H1 (cell line): ENCODE data around the gene FOXF1.

Experiments used
- EP300 ChIP-seq, 2 experiments: IDR thresholded peaks; 1 replicate in 1 of 2; 2 replicates in 1 of 2; pipeline ENCODE4 v1.6.1; 2011 to 2012; ENCODE audit warnings: low read depth in 2 of 2, low read length in 2 of 2, mild to moderate bottlenecking in 2 of 2, borderline replicate concordance in 1 of 2, inconsistent platforms in 1 of 2, moderate library complexity in 1 of 2
- EZH2 ChIP-seq: fragments of 200-600 bp; sonication (generic); IDR thresholded peaks from 2 replicates; pipeline ENCODE4 v1.7.1; 2012; ENCODE audit warnings: low read depth, mild to moderate bottlenecking, moderate library complexity, low read length, inconsistent platforms; ENCODE audit not compliant: severe bottlenecking
- FOSL1 ChIP-seq: IDR thresholded peaks from 2 replicates; pipeline ENCODE4 v1.6.1; 2011; ENCODE audit warnings: mild to moderate bottlenecking, low read depth, low read length, moderate library complexity; ENCODE audit not compliant: insufficient read depth
- GTF2F1 ChIP-seq: IDR thresholded peaks from 2 replicates; pipeline ENCODE4 v1.6.1; 2012; ENCODE audit warnings: low read depth, low read length, improper control_type of control experiment, borderline replicate concordance
- JUN ChIP-seq: IDR thresholded peaks from 2 replicates; pipeline ENCODE4 v1.6.1; 2011; ENCODE audit warnings: low read depth, mild to moderate bottlenecking, improper control_type of control experiment, low read length
- JUND ChIP-seq: IDR thresholded peaks from 2 replicates; pipeline ENCODE4 v1.6.1; 2011; ENCODE audit warnings: mild to moderate bottlenecking, improper control_type of control experiment, low read length
- KDM5A ChIP-seq: fragments of 200-600 bp; IDR thresholded peaks from 2 replicates; pipeline ENCODE4 v1.7.1; 2012; ENCODE audit warnings: mild to moderate bottlenecking, low read length, inconsistent platforms, mixed read lengths
- POLR2A ChIP-seq, 2 experiments: IDR thresholded peaks; 1 replicate in 1 of 2; 2 replicates in 1 of 2; pipeline ENCODE4 v1.6.1; 2011; ENCODE audit warnings: low read depth in 2 of 2, low read length in 2 of 2, mild to moderate bottlenecking in 2 of 2; ENCODE audit errors: control extremely low read depth in 1 of 2
- RNF2 ChIP-seq: fragments of 200-900, 300-1000 bp; sonication (generic); IDR thresholded peaks from 2 replicates; pipeline ENCODE4 v1.7.1; 2016; ENCODE audit warnings: borderline replicate concordance, low read depth, mild to moderate bottlenecking, antibody characterized with exemption, low read length; ENCODE audit not compliant: poor library complexity, severe bottlenecking; ENCODE audit errors: missing control alignments
- SIN3A ChIP-seq, 2 experiments: IDR thresholded peaks in 1 of 2; conservative IDR thresholded peaks in 1 of 2; 2 replicates each; pipeline ENCODE4 v1.6.1; 2011 to 2012; ENCODE audit warnings: low read length in 2 of 2, improper control_type of control experiment in 1 of 2, low read depth in 1 of 2, mild to moderate bottlenecking in 1 of 2
- TAF1 ChIP-seq: IDR thresholded peaks from 2 replicates; pipeline ENCODE4 v1.6.1; 2011; ENCODE audit warnings: mild to moderate bottlenecking, low read depth, low read length
- ZNF274 ChIP-seq: IDR thresholded peaks from 2 replicates; pipeline ENCODE4 v1.7.0; 2012; ENCODE audit warnings: low read length, borderline replicate concordance; ENCODE audit errors: extremely low read depth
- TF ChIP-seq, protein P1 (sequence below), 3 experiments: IDR thresholded peaks; 1 replicate in 2 of 3; 2 replicates in 1 of 3; pipeline versions ENCODE4 v1.5.1 to v1.6.1; 2011; ENCODE audit warnings: low read length in 3 of 3, mild to moderate bottlenecking in 3 of 3, inconsistent platforms in 2 of 3, low read depth in 1 of 3, moderate library complexity in 1 of 3; ENCODE audit not compliant: insufficient read depth in 1 of 3; ENCODE audit errors: control extremely low read depth in 1 of 3

- TF ChIP-seq FOSL1 (no peak), RNF2 (no peak), EP300 (IDR thresholded peaks at IDR 0.05; ENCODE audit: borderline replicate concordance in 1 of 2, low read depth in 2 of 2, low read length in 2 of 2) (no peak), EZH2 (no peak), SIN3A (conservative IDR thresholded peaks at IDR 0.05 in 1 of 2, IDR thresholded peaks at IDR 0.05 in 1 of 2; ENCODE audit: low read depth in 1 of 2, low read length in 2 of 2) (no peak), GTF2F1 (no peak), TAF1 (no peak), KDM5A (no peak), JUN (no peak), POLR2A (IDR thresholded peaks at IDR 0.05; ENCODE audit: control extremely low read depth in 1 of 2, low read depth in 2 of 2, low read length in 2 of 2) (no peak), JUND (no peak), ZNF274 (no peak)
- TF ChIP-seq, protein P1, sequence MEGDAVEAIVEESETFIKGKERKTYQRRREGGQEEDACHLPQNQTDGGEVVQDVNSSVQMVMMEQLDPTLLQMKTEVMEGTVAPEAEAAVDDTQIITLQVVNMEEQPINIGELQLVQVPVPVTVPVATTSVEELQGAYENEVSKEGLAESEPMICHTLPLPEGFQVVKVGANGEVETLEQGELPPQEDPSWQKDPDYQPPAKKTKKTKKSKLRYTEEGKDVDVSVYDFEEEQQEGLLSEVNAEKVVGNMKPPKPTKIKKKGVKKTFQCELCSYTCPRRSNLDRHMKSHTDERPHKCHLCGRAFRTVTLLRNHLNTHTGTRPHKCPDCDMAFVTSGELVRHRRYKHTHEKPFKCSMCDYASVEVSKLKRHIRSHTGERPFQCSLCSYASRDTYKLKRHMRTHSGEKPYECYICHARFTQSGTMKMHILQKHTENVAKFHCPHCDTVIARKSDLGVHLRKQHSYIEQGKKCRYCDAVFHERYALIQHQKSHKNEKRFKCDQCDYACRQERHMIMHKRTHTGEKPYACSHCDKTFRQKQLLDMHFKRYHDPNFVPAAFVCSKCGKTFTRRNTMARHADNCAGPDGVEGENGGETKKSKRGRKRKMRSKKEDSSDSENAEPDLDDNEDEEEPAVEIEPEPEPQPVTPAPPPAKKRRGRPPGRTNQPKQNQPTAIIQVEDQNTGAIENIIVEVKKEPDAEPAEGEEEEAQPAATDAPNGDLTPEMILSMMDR (IDR thresholded peaks at IDR 0.05; ENCODE audit: control extremely low read depth in 1 of 3, insufficient read depth in 1 of 3, low read depth in 1 of 3, low read length in 3 of 3): no peak
These were observed 48.2 kb downstream of the FOXF1 start for GRCh38 chr16:86558355-86559193.
